Stimulated activated CD4-positive, alpha-beta T cell treated with anti-CD3 and anti-CD28 coated beads, Interleukin-1b, Interleukin-23, amount 100 ng/mL, for 48 hours (primary cell): Measurements from ENCODE around the gene LCN15.

ENCODE experiments used
- DNase-seq: peaks from one replicate; pipeline ENCODE4 v3.0.0-alpha.2; 2020

LCN15 gene

GRCh38 chr9:136738960-136739359 is 25.4 kb downstream of the LCN15 start:
- no peak for DNase-seq

GRCh38 chr9:136735812-136736480 is 28.4 kb downstream of the LCN15 start:
- DNase-seq: no peak

DNA sequence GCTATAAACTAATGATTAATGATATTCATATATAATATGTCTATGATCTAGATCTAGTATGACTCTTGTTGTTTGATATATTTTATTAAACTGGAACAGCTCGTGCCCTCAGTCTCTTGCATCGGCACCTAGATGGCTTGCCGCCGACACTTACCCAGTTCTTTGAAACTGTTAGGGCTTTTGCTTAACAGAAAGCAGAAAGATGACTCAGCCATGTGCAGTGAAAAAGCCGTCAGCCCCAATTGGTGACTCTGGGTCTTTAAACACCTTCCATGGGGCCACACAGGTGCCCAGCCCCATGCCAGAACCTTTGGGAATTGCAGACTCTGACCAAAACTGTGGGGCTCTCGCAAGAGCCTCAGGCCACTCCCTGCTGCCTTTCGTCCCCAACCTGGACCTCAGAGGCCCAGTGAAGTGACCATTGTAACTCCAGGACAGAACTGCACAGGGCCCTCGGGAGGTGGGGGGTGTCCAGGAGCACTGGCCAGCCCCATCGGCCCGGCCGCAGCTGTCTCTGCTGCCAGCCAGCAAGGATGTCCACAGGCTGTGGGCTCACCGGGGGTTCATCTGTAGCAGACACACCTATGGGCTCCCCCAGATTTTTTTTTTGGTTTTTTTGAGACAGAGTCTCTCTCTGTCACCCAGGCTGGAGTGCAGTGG is 29.4 kb downstream of the LCN15 start:
- no peak for DNase-seq

DNA sequence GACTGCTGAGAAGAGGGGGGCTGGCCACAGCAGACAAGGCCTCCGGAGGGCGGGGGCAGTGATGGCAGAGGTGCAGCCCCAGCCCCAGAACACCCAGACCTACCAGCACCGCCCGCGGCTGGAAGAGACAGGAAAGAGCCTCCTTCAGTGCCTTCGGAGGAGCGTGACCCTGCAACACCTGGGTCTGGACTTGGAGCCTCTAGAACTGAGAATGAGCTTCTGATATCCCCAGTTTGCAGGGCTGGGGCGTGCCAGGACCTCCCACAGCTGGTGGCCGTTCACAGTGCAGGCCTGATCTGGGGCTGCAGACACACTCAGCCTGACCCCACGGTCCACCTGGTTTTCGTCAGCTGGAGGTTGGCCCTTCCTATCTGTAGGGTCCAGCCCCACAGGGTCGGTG is 30.7 kb downstream of the LCN15 start:
- no peak for DNase-seq

DNA sequence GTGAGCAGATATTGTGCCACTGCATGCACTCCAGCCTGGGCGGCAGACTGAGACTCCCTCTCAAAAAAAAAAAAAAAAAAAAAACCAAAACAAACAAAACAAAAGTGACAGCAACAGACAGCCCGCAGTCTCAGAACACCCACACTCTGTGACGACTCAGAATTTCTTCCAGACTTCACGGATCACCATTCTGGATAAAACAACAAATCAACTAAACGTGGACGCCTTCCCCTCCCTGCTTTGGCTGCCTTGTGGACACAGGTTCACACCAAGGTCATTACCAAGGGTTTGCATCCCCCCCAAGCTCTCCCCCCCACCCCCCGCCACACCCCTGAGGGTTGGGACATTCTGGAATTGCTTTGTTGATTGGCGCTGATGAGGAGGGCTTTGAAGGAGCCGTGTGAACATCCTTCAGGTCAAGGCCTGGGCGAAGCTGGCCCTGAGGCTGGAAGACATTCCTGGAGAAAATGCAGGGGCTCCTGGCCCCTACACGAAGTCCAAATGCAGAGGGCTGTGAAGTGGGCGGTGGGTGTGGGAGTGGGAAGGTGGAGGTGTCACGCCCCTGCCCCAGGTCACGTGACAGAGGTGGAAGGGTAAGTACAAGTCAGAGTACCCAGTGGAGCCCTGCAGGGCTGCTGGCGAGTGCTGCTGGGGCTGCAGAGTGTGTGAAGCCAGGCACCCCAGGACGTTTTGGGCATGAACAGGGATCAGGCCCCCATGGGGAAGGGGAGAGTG is 31.7 kb downstream of the LCN15 start:
- DNase-seq: no peak

DNA sequence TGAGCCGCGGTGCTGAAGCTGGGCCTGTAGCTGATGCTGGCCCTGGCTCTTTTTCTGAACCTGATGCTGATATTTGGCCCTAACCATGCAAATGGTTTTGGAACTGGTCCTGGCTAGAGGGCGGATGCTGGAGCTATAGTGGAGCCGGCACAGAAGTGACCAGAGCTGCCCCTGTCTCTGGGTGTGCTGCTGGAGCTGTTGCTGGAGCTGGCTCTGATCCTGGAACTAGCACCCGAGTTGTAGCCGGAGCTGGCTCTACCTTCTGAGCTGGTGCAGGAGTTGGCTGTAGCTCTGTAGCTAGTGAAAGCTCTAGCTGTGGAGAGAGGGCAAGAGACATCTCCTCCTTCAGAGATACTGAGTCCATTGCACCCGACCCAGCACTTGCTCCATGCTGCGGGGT is 34.4 kb downstream of the LCN15 start:
- DNase-seq: no peak

DNA sequence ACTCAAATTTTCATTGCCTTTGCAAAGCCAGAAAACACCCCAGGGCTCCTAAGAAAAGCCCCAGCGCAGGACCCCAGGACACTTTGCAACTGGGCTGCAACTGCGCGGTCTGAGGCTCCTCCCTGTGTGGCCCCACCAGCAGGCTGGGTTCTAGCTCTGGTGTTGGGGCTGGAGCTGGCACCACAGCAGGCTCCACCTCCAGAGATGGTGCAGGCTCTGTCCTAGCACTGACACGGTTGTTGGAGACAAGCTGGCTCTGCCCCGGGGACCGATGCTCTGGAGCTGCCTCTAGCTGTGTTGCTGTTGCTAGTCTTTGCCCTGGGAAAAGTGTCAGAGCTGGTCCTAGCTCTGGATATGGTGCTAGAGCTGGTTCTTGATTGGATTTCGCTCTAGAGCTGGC is 35.2 kb downstream of the LCN15 start:
- DNase-seq: no peak

DNA sequence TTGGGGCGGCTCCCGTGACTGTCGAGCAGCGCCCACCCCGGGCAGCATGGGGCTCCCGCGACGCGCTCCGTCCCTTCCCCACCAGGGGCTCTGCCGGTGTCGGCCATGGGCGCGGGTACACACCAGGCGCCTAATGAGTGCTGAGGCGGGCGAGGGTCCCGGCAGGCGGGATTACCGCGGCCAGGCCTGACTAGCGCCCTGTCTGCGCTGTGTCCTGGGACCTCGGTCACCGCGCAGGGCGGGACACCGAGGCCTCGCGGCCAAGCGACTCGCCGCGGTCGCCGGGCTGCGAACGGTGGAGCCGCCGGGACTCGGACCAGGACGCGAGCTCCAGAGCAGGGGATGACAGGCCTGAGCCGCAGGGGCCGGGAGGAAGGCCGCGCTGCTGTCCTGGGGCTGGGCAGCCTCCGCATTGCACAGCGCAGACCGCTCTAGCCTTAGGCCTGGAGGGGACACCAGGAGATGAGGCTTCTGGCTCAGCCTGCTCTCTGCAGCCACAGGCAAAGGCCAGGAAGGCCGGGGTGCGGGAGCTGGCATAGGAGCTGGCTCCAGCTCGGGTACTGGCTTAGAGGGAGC is 35.7 kb downstream of the LCN15 start:
- DNase-seq: no peak

GRCh38 chr9:136728080-136728547 is 36.2 kb downstream of the LCN15 start:
- peak; percentile 92 for DNase-seq

- peak; percentile 50 for DNase-seq
These were observed 37.6 kb downstream of the LCN15 start for GRCh38 chr9:136726631-136727191.

GRCh38 chr9:136726118-136726517 is 38.2 kb downstream of the LCN15 start:
- no peak for DNase-seq

GRCh38 chr9:136725612-136726011 is 38.7 kb downstream of the LCN15 start:
- no peak for DNase-seq

DNA sequence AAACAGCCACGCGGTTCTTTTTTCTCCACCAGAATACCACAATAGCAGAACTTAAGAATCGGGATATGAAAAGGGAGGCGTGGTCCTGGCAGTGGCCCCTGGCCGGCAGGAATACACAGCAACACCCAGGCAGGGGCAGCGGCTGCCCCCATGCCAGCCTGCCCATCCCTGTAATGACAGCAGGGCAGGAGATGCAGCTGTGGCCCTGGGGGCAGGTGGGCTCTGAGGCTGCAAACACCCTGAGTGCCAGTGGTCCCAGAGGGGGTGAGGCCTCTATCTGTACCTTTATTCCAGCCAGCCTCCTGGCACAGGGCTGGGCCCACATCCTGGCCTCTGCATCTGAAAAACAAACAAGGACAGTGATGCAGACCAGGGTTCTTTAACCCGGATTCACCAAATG is 39.5 kb downstream of the LCN15 start:
- DNase-seq: no peak

- no peak for DNase-seq
These were observed 40.3 kb downstream of the LCN15 start for GRCh38 chr9:136723989-136724388.

DNA sequence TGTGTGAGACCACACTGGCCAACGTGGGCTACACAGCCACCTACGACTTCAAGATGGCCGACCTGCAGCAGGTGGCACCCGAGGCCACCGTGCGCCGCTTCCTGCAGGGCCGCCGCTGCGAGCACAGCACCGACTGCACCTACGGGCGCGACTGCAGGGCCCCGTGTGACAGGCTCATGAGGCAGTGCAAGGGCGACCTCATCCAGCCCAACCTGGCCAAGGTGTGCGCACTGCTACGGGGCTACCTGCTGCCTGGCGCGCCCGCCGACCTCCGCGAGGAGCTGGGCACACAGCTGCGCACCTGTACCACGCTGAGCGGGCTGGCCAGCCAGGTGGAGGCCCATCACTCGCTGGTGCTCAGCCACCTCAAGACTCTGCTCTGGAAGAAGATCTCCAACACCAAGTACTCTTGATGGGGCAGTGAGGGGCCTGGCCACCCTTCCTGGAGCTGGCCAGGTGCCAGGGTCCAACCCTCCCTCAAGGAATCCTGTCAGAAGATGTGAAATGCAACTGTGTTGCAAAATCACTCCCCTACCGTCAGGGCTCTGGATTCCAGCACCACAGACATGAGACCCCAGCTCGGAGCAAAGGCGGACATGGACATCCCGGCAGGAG is 40.8 kb downstream of the LCN15 start:
- DNase-seq: no peak

- DNase-seq: no peak
These were observed 41.4 kb downstream of the LCN15 start for GRCh38 chr9:136722969-136723356.

- DNase-seq: no peak
These were observed 42.0 kb downstream of the LCN15 start for GRCh38 chr9:136722093-136722968.

DNA sequence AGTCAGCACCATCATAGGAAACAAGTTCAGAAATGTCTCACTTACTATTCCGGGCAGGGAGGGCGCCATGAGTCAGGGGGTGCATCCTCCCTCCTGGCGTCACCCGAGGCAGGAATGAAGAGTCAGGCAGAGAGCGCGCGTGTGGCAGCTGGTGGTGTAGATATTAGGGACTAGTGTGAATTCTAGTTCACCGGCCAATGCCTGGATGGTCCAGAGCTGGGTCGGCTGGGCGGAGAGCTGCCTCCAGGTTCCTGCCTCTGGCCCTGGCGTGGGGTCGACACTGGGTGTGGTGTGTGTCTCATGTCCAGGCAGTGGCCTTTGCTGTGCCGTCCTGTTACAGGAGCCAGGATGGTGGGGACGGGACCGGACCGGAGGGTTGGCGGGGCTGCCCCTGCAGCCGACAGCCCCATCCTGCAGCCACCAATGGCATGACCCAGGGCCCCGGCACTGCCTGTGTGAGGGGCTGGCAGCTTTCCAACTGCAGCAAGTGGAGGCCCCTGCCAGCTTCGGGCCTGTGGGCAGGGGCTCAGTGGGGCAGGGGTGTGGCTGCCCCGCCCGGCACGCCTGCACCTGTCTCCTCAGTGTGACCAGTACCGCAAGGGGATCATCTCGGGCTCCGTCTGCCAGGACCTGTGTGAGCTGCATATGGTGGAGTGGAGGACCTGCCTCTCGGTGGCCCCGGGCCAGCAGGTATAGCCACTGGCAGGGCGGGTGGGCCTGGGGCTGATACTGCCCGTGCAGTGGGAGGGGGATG is 42.8 kb downstream of the LCN15 start:
- no peak for DNase-seq

DNA sequence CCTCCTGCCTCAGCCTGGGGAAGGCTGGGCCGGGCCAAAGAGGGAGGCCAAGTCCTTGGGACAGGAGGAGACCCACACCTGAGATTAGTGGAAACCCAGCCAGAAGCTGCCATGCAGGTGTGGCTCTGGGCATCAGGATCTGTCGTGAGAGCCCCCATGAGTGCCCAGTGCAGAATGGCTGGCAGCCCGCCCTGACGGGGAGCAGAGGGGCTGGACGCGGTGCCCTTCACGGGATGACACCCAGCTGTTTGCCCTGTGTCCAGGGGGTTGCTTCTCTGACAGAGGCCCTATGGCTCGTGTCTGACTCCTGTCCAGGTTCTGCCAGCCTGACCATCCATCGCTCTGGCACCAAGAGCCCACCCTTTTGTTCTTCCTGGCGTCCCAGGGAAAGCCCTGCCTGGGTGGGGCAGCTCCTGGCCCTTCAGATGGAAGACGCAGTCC is 43.4 kb downstream of the LCN15 start:
- no peak for DNase-seq

- no peak for DNase-seq
These were observed 43.9 kb downstream of the LCN15 start for GRCh38 chr9:136720251-136720897.
